ENCODE measurements around the gene ZNF469. TPM values are rescaled to one million over a fixed set of nuclear protein-coding genes. Genes with fewer than 3 reads are reported as not detected.
A peak's percentile ranks its signal among the peaks of the same experiment; 100 is the strongest.

ZNF469 gene
- total and polyA plus RNA-seq, 8 donors, result 0.14 to 2.0 (median 0.34) TPM

DNA sequence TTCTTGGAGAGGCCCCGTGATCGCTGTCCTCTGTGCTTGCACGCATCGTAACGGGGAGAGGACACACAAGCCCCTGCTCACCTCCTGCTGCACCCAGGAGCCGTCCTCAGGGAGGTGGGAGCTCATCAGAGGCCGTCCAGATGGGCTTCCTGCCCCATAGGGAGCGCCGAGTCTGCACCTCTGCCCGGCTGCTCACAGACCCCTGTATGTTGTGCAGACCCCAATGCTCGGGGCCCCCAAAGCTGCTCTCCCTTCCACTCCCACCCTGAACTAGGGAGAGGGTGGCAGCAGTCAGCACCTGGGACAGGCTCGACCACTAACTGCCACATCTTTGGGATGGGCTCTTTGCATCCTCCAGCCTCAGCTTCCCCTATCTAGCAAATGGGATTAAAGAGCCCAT, 4.4 kb upstream of the ZNF469 start:
- DNase-seq (peak in 2 of 6 donors; percentile 6 to 28), FAIRE-seq (no peak), ATAC-seq (no peak)
- intact Hi-C loops (cut with DNase I), result no loop called here
- no peak overlapping the region for H3K4me3 ChIP-seq
- TF ChIP-seq, protein P1, sequence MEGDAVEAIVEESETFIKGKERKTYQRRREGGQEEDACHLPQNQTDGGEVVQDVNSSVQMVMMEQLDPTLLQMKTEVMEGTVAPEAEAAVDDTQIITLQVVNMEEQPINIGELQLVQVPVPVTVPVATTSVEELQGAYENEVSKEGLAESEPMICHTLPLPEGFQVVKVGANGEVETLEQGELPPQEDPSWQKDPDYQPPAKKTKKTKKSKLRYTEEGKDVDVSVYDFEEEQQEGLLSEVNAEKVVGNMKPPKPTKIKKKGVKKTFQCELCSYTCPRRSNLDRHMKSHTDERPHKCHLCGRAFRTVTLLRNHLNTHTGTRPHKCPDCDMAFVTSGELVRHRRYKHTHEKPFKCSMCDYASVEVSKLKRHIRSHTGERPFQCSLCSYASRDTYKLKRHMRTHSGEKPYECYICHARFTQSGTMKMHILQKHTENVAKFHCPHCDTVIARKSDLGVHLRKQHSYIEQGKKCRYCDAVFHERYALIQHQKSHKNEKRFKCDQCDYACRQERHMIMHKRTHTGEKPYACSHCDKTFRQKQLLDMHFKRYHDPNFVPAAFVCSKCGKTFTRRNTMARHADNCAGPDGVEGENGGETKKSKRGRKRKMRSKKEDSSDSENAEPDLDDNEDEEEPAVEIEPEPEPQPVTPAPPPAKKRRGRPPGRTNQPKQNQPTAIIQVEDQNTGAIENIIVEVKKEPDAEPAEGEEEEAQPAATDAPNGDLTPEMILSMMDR (IDR thresholded peaks at IDR 0.05), result no peak
- no peaks in the 10 kb centered on the region for H3K36me3 ChIP-seq
- H3K4me1 ChIP-seq, result no peaks in the 10 kb centered on the region
- no peaks in the 10 kb centered on the region for H3K9me3 ChIP-seq
- H3K27ac ChIP-seq, result no peak overlapping the region
- H3K27me3 ChIP-seq, result no peaks in the 10 kb centered on the region
- WGBS, 2 donors, result 68 to 75% methylated on average over 12 of the region's 12 CpGs

DNA sequence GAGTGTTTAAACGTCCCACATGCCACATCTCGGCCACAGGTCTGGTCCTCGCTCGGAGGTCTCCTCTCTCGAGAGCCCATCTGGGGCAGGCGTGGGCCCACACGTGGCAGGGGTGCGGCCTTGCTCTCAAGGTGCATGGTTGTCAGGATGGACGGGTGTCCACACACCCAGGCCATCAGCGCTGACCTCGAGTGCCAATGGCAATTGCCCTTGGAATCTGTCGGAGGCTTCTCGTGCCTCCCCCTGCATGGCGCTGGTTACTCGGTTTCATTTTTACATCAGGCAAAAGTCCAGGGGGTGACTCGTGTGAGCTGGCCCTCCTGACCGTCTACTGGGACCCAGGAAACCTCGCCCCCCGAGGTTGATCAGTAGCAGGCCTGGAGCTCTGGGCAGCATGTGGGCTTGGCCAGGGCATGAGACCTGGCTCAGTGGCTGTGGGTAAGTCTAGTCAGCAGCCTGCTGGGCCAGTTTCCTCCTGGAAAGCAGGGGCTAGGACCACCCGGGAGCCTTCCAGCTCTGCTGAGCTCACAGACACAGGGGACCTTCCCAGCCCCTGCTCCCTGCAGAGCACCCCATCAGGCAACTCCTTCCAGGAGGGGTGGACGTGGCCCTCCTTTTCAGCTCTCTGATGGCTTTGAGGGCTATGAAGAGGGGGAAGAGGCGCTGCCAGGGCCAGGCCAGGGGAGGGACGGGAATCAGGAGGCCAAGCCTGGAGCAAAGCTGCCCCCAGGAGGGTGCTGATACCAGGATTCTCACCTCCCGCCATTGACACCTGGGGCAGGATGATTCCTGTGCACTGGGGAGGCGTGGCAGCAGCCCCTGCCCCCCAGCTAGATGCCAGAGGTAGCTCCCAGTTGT, 3.7 kb upstream of the ZNF469 start:
- Histone ChIP-seq H3K27me3 (no peaks in the 10 kb centered on the region), H3K36me3 (no peaks in the 10 kb centered on the region), H3K4me3 (no peak overlapping the region), H3K27ac (no peak overlapping the region), H3K4me1 (no peaks in the 10 kb centered on the region), H3K9me3 (no peaks in the 10 kb centered on the region)
- DNase-seq (peak in 3 of 6 donors; percentile 20 to 44 (median 31)), FAIRE-seq (no peak), ATAC-seq (no peak)
- WGBS, 2 donors, result 60 to 70% methylated on average over 25 of the region's 25 CpGs
- TF ChIP-seq, protein P1 (IDR thresholded peaks at IDR 0.05), result no peak
- intact Hi-C loops (cut with DNase I), result no loop called here

DNA sequence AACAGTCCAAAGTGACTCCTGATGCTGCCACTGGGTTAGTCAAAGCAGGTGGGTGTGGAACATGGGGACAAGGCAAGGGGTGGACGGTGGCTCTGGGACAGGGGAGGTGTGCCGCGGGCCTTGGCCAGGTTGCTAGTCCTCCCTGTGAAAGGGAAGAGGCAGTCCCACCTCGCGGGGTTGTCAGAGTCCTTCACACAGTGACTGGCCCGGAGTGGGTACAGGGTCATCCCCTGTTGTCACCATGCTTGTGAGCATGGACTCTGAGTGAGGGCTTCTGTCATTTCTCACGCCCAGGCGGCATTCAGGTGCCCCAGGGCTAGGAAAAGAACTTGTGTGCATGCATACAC, 3.1 kb upstream of the ZNF469 start:
- ATAC-seq (no peak), FAIRE-seq (no peak), DNase-seq (peak in 2 of 6 donors; percentile 40 to 49)
- intact Hi-C loops (cut with DNase I), result no loop called here
- TF ChIP-seq, protein P1 (IDR thresholded peaks at IDR 0.05), result no peak
- Histone ChIP-seq H3K27ac (no peak overlapping the region), H3K4me1 (no peaks in the 10 kb centered on the region), H3K4me3 (no peak overlapping the region), H3K27me3 (no peaks in the 10 kb centered on the region), H3K9me3 (no peaks in the 10 kb centered on the region), H3K36me3 (no peaks in the 10 kb centered on the region)
- WGBS, 2 donors, result 64 to 82% methylated on average over 8 of the region's 8 CpGs

DNA sequence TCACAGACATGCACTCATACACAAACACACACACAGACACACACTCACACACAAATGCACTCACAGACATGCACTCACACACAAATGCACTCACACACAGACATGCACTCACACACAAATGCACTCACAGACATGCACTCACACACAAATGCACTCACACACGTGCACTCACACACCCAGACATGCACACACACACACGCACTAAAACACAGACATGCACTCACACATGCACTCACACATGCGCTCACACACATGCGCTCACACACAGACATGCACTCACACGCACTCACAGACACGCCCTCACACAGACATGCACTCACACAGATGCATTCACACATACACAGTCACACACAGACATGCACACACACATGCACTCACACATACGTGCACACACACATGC, 2.7 kb upstream of the ZNF469 start:
- intact Hi-C loops (cut with DNase I), result no loop called here
- no peaks in the 10 kb centered on the region for H3K27me3 ChIP-seq

More for the DNA sequence above, 2.7 kb upstream of the ZNF469 start:
- no peak for DNase-seq
- H3K4me1 ChIP-seq, result no peaks in the 10 kb centered on the region
- FAIRE-seq, result no peak
- ATAC-seq, result no peak
- TF ChIP-seq, protein P1 (IDR thresholded peaks at IDR 0.05), result no peak
- H3K9me3 ChIP-seq, result no peaks in the 10 kb centered on the region
- no peaks in the 10 kb centered on the region for H3K36me3 ChIP-seq
- WGBS, 2 donors, result 81% methylated on average over 7 of the region's 7 CpGs
- H3K27ac ChIP-seq, result no peak overlapping the region
- H3K4me3 ChIP-seq, result no peak overlapping the region
